Keratinocyte (primary cell): ENCODE data around the gene SLC7A1. TPM values are rescaled to one million over a fixed set of nuclear protein-coding genes. Genes with fewer than 3 reads are reported as not detected.

Experiments used
- DNase-seq: peaks from one replicate; pipeline ENCODE4 v3.0.0-alpha.2; 2011; ENCODE audit warnings: low read depth, missing footprints, low spot score
- FAIRE-seq: peaks from 2 replicates; lab custom pipeline; 2011; peaks lifted over from hg19 to GRCh38; lab: Jason Lieb, UNC
- H2AFZ ChIP-seq: 2 replicates; pipeline ENCODE4 v1.6.0; 2012; ENCODE audit warnings: low read length, control low read depth, inconsistent platforms; ENCODE audit not compliant: control insufficient read depth
- H3K27ac ChIP-seq: 2 replicates; pipeline ENCODE4 v1.5.1; 2011; ENCODE audit warnings: low read length; ENCODE audit not compliant: control insufficient read depth, insufficient read depth
- H3K27me3 ChIP-seq: 3 replicates; pipeline ENCODE4 v1.6.0; 2011; ENCODE audit warnings: low read length; ENCODE audit not compliant: control insufficient read depth, insufficient read depth; ENCODE audit errors: extremely low read depth
- H3K36me3 ChIP-seq, 2 experiments: 2 replicates in 1 of 2; 3 replicates in 1 of 2; pipeline ENCODE4 v1.5.1; 2011; ENCODE audit warnings: low read length in 2 of 2, mild to moderate bottlenecking in 1 of 2; ENCODE audit not compliant: control insufficient read depth in 2 of 2, insufficient read depth in 2 of 2; ENCODE audit errors: extremely low read depth in 1 of 2
- H3K4me1 ChIP-seq: 3 replicates; pipeline ENCODE4 v1.5.1; 2011; ENCODE audit warnings: low read length; ENCODE audit not compliant: control insufficient read depth, insufficient read depth; ENCODE audit errors: extremely low read depth
- H3K4me2 ChIP-seq: 3 replicates; pipeline ENCODE4 v1.6.0; 2011; ENCODE audit warnings: low read depth, low read length; ENCODE audit not compliant: control insufficient read depth, insufficient read depth; ENCODE audit errors: extremely low read depth
- H3K4me3 ChIP-seq, 3 experiments: fragments of 200-600 bp in 1 of 3; sonication (generic) in 1 of 3; 2 replicates in 2 of 3; 3 replicates in 1 of 3; pipeline ENCODE4 v1.5.1; 2011 to 2016; ENCODE audit warnings: low read length in 3 of 3, mild to moderate bottlenecking in 3 of 3, control low read depth in 2 of 3, inconsistent platforms in 1 of 3, low read depth in 1 of 3, mixed read lengths in 1 of 3, mixed run types in 1 of 3, moderate library complexity in 1 of 3; ENCODE audit not compliant: control insufficient read depth in 2 of 3, insufficient read depth in 2 of 3; ENCODE audit errors: extremely low read depth in 1 of 3
- H3K79me2 ChIP-seq: 2 replicates; pipeline ENCODE4 v1.6.0; 2012; ENCODE audit warnings: low read length; ENCODE audit not compliant: control insufficient read depth, insufficient read depth
- H3K9ac ChIP-seq: 3 replicates; pipeline ENCODE4 v1.6.0; 2011; ENCODE audit warnings: low read length; ENCODE audit not compliant: control insufficient read depth, insufficient read depth; ENCODE audit errors: extremely low read depth
- H3K9me1 ChIP-seq: 3 replicates; pipeline ENCODE4 v1.6.0; 2011; ENCODE audit warnings: low read length; ENCODE audit not compliant: control insufficient read depth, insufficient read depth; ENCODE audit errors: extremely low read depth
- H3K9me3 ChIP-seq: 2 replicates; pipeline ENCODE4 v1.5.1; 2012; ENCODE audit warnings: low read depth, low read length; ENCODE audit not compliant: control insufficient read depth
- H4K20me1 ChIP-seq: 3 replicates; pipeline ENCODE4 v1.6.0; 2011; ENCODE audit warnings: low read length; ENCODE audit not compliant: control insufficient read depth, insufficient read depth; ENCODE audit errors: extremely low read depth
- EZH2 ChIP-seq: IDR thresholded peaks from one replicate; pipeline ENCODE4 v1.6.1; 2012; ENCODE audit warnings: inconsistent platforms, mild to moderate bottlenecking, low read length, moderate library complexity
- dilution Hi-C: fragments of 300-500 bp; cut with MboI; formaldehyde crosslinking; loops from one replicate; pipeline ENCODE4 v1.7.0; 2020; ENCODE audit warnings: low sequenced_read_pairs; ENCODE audit not compliant: extremely low pct_ligation_motif_present
- polyA plus RNA-seq, 5 experiments: library from polyadenylated mRNA; depleted of rRNA in 3 of 5; stranded (reverse) in 3 of 5; stranded (forward) in 1 of 5; unstranded in 1 of 5; fragments of >200 nt; gene quantifications; 1 replicate in 1 of 5; 2 replicates in 3 of 5; 3 replicates in 1 of 5; pipeline versions ENCODE4 v1.2.1 to v1.2.3, GENCODE V29; 2011 to 2012; ENCODE audit warnings: missing spikeins in 2 of 5, low read depth in 1 of 5, low replicate concordance in 1 of 5
- TF ChIP-seq, protein P1 (sequence below), 3 experiments: IDR thresholded peaks in 1 of 3; conservative IDR thresholded peaks in 1 of 3; optimal IDR thresholded peaks in 1 of 3; 2 replicates in 2 of 3; 3 replicates in 1 of 3; pipeline versions ENCODE3 to v1.5.1; 2011; ENCODE audit warnings: low read length in 3 of 3, mild to moderate bottlenecking in 3 of 3, moderate library complexity in 2 of 3, control low read depth in 1 of 3, inconsistent platforms in 1 of 3; ENCODE audit not compliant: insufficient read depth in 2 of 3; ENCODE audit errors: extremely low read depth in 1 of 3

SLC7A1 gene
- polyA plus RNA-seq, 1 donor (not counting 4 experiments of a cell fraction or from before 2014, with no cell fraction given): 41.5 TPM

DNA sequence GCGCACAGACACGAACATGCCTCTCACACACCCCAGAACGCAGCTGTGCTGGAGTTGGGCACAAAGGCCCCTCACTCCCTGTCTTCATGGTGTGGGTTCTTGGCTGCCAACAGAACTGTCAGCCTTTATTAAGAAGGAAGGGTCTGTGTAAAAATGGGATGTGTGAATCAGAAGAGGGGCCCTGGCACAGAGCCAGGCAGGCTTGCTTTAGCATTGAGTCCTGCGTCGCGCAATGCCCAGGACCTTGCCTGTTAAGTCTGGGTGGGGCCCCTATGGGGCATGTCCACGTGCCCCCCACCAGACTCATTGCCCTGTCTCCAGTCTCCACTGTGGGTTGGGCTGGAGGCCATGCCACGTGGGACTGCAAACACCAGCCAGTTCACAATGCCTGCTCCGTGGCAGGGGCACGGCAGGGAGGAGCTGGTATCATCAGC is 84.8 kb downstream of the SLC7A1 start:
- H4K20me1 ChIP-seq: no peaks in the 10 kb centered on the region
- no peak for FAIRE-seq
- TF ChIP-seq EZH2: no peak
- TF ChIP-seq, protein P1, sequence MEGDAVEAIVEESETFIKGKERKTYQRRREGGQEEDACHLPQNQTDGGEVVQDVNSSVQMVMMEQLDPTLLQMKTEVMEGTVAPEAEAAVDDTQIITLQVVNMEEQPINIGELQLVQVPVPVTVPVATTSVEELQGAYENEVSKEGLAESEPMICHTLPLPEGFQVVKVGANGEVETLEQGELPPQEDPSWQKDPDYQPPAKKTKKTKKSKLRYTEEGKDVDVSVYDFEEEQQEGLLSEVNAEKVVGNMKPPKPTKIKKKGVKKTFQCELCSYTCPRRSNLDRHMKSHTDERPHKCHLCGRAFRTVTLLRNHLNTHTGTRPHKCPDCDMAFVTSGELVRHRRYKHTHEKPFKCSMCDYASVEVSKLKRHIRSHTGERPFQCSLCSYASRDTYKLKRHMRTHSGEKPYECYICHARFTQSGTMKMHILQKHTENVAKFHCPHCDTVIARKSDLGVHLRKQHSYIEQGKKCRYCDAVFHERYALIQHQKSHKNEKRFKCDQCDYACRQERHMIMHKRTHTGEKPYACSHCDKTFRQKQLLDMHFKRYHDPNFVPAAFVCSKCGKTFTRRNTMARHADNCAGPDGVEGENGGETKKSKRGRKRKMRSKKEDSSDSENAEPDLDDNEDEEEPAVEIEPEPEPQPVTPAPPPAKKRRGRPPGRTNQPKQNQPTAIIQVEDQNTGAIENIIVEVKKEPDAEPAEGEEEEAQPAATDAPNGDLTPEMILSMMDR (optimal IDR thresholded peaks at IDR 0.05 in 1 of 3, IDR thresholded peaks at IDR 0.05 in 1 of 3, conservative IDR thresholded peaks at IDR 0.05 in 1 of 3; ENCODE audit: extremely low read depth in 1 of 3, insufficient read depth in 2 of 3, low read length in 3 of 3): no peak
- no peak overlapping the region for H2AFZ ChIP-seq
- H3K9me3 ChIP-seq: no peaks in the 10 kb centered on the region
- H3K9ac ChIP-seq: no peak overlapping the region
- no peaks in the 10 kb centered on the region for H3K4me1 ChIP-seq
- H3K36me3 ChIP-seq: peaks cover 39 to 52% of the 10 kb centered on the region in 2 experiments
- H3K27me3 ChIP-seq: no peaks in the 10 kb centered on the region
- dilution Hi-C loops: no loop called here
- H3K9me1 ChIP-seq: no peaks in the 10 kb centered on the region
- no peak overlapping the region for H3K4me3 ChIP-seq
- no peak overlapping the region for H3K27ac ChIP-seq
- no peak for DNase-seq
- H3K79me2 ChIP-seq: no peaks in the 10 kb centered on the region
- H3K4me2 ChIP-seq: no peak overlapping the region

DNA sequence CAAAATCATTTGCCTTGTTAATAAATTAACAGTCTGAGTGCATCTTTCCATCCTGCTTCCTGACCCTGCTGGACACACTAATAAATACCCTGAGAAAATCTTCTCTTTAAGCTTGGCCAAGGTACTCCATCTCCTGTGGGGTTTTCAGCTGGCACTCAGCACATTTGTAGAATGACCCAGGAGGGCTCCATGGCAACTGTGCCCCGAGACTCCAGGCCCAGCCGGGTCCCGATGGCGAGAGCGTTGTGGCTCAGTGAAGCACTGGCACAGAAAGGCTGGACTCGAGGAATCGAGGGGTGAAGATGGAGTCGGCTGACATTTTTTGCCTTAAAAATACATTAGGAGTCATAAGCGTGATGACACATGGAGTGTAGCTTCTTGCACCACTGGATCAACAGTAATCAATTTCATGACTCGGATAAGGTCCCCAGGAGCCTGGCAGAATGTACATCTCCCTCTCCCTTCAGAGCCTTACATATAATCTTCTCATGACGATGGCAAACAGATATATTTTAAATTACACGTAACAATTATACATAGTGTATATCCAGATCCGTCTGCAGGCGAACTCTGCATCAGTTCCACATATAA is 85.4 kb downstream of the SLC7A1 start:
- Histone ChIP-seq H4K20me1 (no peaks in the 10 kb centered on the region), H3K4me3 (no peak overlapping the region), H3K9me1 (no peaks in the 10 kb centered on the region), H3K79me2 (no peaks in the 10 kb centered on the region), H3K4me2 (no peak overlapping the region), H3K27ac (no peak overlapping the region), H2AFZ (no peak overlapping the region), H3K9ac (no peak overlapping the region), H3K9me3 (no peaks in the 10 kb centered on the region), H3K4me1 (no peaks in the 10 kb centered on the region), H3K27me3 (no peaks in the 10 kb centered on the region), H3K36me3 (peaks cover 34 to 48% of the 10 kb centered on the region in 2 experiments)
- TF ChIP-seq, protein P1 (optimal IDR thresholded peaks at IDR 0.05 in 1 of 3, IDR thresholded peaks at IDR 0.05 in 1 of 3, conservative IDR thresholded peaks at IDR 0.05 in 1 of 3; ENCODE audit: extremely low read depth in 1 of 3, insufficient read depth in 2 of 3, low read length in 3 of 3): no peak
- TF ChIP-seq EZH2: no peak
- DNase-seq (no peak), FAIRE-seq (no peak)
- dilution Hi-C loops: no loop called here
